Stimulated activated naive CD8-positive, alpha-beta T cell treated with anti-CD3 and anti-CD28 coated beads, Interleukin-15, Interleukin-2, amounts not matched to agents 100 ng/mL and 50 ng/mL, for 24 hours (primary cell): ENCODE data around the gene SCP2.

Experiments
- H3K27ac Mint-ChIP-seq: one replicate; pipeline ENCODE4 v1.8.0; 2021; ENCODE audit warnings: mild to moderate bottlenecking, mixed read lengths
- H3K27me3 Mint-ChIP-seq: one replicate; pipeline ENCODE4 v1.8.0; 2021; ENCODE audit warnings: mixed read lengths
- H3K36me3 Mint-ChIP-seq: one replicate; pipeline ENCODE4 v1.8.0; 2021; ENCODE audit warnings: low read depth, mixed read lengths
- H3K4me1 Mint-ChIP-seq: one replicate; pipeline ENCODE4 v1.8.0; 2021; ENCODE audit warnings: low read depth, mixed read lengths
- H3K4me3 Mint-ChIP-seq: one replicate; pipeline ENCODE4 v1.8.0; 2021; ENCODE audit warnings: mild to moderate bottlenecking, mixed read lengths
- H3K9me3 Mint-ChIP-seq: one replicate; pipeline ENCODE4 v1.8.0; 2021; ENCODE audit warnings: mixed read lengths

SCP2 gene

DNA sequence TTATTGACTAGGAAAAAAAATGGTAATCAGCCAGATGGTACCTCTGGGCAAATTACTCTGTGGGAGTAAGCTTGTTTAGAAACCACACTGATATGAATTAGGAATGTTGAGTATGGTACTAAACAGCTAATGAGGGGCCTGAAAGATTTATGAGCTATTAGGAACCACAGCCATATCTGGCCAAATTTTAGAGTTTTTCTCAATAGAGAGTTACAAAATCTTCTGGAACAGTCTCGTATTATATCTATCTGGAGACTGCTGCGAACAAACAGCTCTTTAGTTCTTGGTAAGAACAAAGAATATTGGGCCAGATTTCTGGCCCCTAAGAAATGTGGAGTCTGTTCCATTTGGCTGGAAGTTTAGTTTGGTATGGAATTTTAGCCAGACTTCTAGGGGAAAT lies 130.1 kb downstream of the SCP2 start:
- no peaks in the 10 kb centered on the region for H3K4me1 Mint-ChIP-seq
- H3K27me3 Mint-ChIP-seq, result peaks cover 22% of the 10 kb centered on the region
- H3K9me3 Mint-ChIP-seq, result no peaks in the 10 kb centered on the region
- no peak overlapping the region for H3K4me3 Mint-ChIP-seq
- H3K27ac Mint-ChIP-seq, result no peak overlapping the region
- peaks cover 16% of the 10 kb centered on the region for H3K36me3 Mint-ChIP-seq

DNA sequence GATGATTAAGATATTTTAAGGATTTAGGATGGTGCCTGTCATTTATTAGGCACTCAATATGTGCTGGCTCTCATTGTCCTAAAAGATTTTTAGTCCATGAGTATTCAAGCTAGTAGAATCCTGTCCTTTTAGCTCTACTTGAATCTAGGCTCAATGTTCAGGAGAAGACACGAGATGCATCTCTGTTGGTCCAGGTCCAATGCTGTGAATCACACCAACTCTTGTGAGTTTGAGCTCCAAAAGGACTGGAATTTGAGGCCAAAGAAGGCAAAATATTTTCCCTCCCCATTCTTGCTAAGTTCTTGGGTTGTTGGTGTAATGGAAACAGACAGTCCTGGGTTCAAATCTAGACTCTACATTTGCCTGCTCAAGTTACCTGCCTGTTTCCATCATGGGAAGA lies 133.5 kb downstream of the SCP2 start:
- Mint-ChIP-seq H3K4me1 (no peaks in the 10 kb centered on the region), H3K36me3 (no peaks in the 10 kb centered on the region), H3K4me3 (no peak overlapping the region), H3K9me3 (no peaks in the 10 kb centered on the region), H3K27ac (no peak overlapping the region), H3K27me3 (peaks cover 45% of the 10 kb centered on the region)

DNA sequence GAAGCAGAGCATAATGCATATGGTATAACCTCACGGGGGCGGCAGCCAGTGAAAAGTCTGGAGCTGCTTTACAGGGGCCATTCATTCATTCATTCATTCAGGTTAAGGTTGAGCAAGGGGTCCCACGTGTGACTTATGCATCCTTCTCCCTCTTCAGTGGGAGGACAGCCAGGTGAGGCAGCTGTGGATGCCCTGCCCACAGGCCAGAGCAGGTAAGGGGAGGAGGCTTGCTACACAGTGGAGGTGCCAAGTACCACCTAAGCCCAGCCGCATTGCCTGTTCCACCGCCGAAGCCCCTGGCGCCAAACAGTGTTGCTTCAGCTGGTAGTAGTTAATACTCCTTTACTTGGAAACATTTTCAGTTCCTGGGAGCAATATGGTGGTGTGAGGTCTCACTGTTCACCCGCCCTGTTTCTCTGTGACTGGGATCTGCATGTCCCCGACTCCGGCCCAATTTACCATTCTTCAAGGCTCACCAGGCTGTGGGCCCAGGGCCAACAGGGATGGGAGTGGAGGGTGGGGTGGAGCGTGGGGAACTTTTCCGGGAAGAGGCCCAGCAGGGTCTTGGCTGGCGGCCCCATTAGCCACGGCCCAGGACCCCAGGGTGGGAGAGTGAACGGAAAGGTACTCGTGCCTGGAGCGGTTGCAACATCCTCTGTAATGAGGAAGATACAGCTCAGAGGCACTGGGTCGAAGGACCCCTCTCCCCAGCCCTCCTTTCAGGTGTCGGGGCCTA lies 134.2 kb downstream of the SCP2 start:
- H3K27me3 Mint-ChIP-seq, result peaks cover 48% of the 10 kb centered on the region
- H3K4me3 Mint-ChIP-seq, result no peak overlapping the region
- no peak overlapping the region for H3K27ac Mint-ChIP-seq
- H3K9me3 Mint-ChIP-seq, result no peaks in the 10 kb centered on the region
- no peaks in the 10 kb centered on the region for H3K36me3 Mint-ChIP-seq
- no peaks in the 10 kb centered on the region for H3K4me1 Mint-ChIP-seq

DNA sequence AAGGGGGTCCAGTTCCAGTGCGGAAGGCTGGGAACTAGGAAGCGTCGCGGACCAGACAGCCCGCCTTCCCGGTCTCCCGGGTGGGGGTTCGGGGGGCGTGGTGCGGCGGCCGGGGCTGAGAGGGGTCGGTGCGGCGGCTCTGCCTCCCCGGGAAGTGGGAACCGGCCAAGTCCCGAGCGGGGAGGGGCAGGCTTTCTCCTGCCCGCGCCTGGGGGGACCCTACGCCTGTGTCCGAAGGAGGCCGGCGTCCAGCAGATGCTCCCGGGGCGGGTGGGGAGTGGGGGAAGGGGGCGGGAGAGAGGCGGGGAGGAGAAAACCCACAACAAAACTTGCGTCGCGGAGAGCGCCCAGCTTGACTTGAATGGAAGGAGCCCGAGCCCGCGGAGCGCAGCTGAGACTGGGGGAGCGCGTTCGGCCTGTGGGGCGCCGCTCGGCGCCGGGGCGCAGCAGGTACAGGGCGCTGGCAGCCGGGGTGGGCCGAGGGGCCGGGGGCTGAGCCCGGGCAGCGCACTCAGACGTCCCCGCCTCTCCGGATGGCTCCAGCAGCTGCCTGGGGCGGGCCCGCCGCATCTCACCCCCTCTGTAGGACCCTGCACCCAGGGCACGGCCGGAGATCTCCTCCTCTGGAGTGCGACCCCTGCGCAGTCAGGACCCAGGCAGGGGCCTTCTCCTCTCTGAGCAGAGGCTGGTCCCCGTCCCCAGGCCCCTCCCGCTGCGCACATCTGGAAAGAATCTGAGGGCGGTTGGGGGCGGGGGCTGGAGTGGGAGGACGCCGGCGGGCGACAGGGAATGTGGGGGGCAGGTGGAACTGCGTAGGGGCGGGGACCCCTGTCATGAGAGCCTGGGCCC lies 135.0 kb downstream of the SCP2 start, which contains the start of gene PODN:
Gene PODN (plus strand): TSS at position 355 of the 849 bp plus-strand sequence. CDS start 7,643 bp downstream, outside the sequence.
- Mint-ChIP-seq H3K4me1 (no peaks in the 10 kb centered on the region), H3K27ac (no peak within 1 kb of the TSS), H3K9me3 (no peaks in the 10 kb centered on the region), H3K27me3 (peaks cover 48% of the 10 kb centered on the region), H3K36me3 (no peaks in the 10 kb centered on the region), H3K4me3 (peak within 1 kb of the TSS; percentile 17)

DNA sequence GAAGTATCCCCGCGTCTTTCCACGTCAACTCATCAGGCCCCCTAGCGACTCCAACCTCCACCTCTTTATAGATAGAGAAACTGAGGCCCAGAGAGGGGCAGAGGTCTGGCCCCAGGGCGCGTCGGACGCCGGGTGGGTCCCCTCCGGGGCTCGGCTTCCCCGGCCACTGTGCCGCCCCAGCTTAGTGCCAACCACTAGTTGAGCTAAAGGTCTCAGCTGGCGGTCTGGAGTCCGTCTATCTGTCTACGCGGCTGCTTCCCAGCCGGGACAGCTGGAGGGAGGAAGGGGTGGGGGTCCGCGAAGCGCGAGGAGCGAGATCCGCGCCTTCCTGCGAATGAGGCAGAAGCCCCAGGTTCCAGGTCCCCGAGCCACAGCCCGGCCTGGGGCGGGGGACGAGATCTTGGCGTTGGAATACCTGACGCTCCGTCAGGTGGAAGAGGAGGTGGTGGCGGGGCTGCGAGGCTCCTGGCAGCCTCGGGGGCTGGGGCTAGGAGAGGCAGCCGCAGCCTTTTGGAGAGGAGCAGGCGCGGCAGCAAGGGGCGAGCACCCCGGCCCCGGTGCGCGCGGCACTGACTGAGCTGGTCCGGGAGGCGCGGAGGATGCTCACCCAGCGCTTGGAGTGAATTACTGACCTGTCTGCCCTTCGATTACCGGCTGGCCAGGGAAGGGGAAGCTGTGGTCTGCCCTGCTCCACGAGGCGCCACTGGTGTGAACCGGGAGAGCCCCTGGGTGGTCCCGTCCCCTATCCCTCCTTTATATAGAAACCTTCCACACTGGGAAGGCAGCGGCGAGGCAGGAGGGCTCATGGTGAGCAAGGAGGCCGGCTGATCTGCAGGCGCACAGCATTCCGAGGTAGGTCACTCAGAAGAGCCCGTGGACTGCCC lies 135.9 kb downstream of the SCP2 start:
- H3K9me3 Mint-ChIP-seq, result no peaks in the 10 kb centered on the region
- H3K4me3 Mint-ChIP-seq, result peak overlapping the region; percentile 17
- no peaks in the 10 kb centered on the region for H3K36me3 Mint-ChIP-seq
- H3K27ac Mint-ChIP-seq, result no peak overlapping the region
- peaks cover 48% of the 10 kb centered on the region for H3K27me3 Mint-ChIP-seq
- H3K4me1 Mint-ChIP-seq, result no peaks in the 10 kb centered on the region

DNA sequence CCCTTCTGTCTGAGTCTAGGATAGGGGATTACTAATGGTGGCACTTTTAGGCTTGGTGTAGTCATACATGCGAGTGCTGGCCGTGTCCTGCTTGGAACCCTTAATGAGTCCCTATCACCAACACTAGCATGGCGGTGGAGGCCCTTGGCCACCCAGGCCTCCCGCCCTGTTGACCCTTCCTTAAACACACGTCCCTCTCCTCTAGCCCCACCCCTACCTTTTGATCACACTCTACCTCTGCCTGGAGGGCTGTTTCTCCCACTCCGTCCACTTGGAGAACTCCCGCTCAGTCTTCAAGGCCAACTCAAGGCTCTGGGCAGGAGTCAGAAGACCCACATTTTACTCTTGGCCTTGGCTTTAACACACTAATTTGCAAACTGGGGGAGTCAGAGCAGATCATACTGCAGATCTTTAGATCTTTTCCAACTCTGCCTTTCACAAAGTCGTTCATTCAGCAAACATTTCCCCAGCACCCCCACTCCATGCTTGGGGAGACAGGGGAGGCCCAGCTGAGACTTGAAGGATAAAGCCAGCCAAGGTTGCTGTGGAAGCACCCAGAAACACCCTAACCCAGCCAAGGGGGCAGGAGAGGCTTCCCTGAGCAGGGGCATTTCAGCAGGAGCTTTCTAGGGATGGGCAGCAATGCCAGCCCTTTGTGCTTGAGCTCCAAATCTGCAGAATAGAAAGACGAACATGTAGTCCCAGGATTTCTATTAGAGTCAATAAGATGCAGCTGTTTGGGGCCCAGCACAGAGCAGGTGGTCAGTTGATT lies 136.9 kb downstream of the SCP2 start:
- Mint-ChIP-seq H3K4me3 (no peak overlapping the region), H3K4me1 (no peaks in the 10 kb centered on the region), H3K9me3 (no peaks in the 10 kb centered on the region), H3K27ac (no peak overlapping the region), H3K36me3 (no peaks in the 10 kb centered on the region), H3K27me3 (peaks cover 48% of the 10 kb centered on the region)

DNA sequence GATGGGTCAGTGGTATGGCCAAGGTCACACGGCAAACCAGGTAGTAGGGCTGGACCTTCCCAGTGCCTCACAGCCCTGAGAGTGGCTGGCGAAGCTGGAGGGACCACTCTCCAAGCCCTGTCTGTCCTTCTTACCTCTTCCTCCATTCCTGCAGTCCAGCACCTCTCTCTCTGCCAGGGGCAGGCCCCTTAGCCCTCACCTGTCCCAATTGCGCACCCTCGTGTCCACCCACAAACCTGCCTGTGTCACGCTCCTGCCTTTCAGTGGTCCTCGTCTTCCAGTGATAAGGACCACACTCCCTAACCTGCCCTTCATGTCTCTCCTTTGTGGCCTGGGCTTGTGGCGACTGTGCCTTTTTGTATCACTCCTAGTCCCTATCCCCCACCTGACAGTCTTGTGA lies 138.3 kb downstream of the SCP2 start:
- Mint-ChIP-seq H3K9me3 (no peaks in the 10 kb centered on the region), H3K4me3 (no peak overlapping the region), H3K27me3 (peaks cover 39% of the 10 kb centered on the region), H3K27ac (no peak overlapping the region), H3K36me3 (no peaks in the 10 kb centered on the region), H3K4me1 (no peaks in the 10 kb centered on the region)

DNA sequence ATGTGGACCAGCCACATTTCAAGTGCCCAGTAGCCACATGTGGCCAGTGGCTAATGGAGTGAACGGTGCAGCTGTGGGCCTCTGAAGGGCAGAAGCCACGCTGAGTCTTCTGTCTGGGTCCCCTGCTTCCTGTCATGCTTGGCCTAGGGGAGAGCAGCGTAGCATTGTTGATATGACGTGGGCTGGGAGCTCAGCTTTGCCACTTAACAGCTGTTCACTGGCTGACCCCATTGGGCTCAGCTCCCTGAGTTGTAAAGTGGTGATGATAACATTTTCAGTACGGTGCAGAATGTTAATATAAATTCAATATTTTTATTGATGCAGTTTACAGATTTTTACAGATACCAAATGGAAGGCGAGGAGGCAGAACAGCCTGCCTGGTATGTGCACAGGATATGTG lies 139.4 kb downstream of the SCP2 start:
- Mint-ChIP-seq H3K27me3 (peaks cover 28% of the 10 kb centered on the region), H3K4me3 (no peak overlapping the region), H3K4me1 (no peaks in the 10 kb centered on the region), H3K27ac (no peak overlapping the region), H3K36me3 (no peaks in the 10 kb centered on the region), H3K9me3 (no peaks in the 10 kb centered on the region)

DNA sequence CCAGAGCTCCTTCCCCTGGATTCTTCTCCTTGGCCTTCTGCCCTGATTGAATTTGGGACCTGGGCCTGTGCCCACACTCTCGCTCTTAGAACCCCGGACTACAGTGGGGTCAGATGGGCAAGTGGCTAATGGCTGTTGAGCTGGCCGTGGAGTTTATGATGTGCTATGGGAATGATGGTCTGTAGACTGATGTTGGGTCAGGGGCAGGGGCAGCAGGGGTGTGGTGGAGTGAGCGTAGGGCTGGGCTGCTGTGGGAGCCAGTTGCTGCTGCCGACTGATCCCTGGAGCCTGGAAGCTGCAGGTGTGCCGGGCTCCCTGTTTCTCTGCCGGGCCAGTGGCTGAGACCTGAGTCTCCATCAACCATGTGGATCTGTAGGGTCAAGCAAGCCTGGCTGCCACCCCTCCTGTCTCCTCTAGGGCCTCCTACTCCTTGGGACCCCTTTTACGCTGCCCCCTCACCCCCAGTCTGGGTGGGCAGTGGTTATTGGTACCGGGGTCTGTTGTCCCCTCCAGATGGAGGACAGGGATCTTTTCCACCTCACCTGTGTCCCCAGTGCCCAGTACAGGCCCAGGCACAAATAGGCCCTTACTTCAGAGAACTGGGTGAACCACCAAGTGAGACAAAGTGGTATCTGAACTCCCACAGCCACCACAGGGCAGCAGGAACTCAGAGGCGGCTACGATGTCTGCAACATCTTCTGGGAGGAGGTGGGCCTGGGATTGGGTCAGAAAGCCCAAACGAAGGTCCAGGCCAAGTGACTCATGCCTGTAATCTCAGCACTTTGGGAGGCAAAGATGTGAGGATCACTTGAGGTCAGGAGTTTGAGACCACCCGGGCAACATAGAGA lies 140.0 kb downstream of the SCP2 start:
- Mint-ChIP-seq H3K4me3 (no peak overlapping the region), H3K36me3 (no peaks in the 10 kb centered on the region), H3K27ac (no peak overlapping the region), H3K27me3 (peaks cover 25% of the 10 kb centered on the region), H3K9me3 (no peaks in the 10 kb centered on the region), H3K4me1 (no peaks in the 10 kb centered on the region)

DNA sequence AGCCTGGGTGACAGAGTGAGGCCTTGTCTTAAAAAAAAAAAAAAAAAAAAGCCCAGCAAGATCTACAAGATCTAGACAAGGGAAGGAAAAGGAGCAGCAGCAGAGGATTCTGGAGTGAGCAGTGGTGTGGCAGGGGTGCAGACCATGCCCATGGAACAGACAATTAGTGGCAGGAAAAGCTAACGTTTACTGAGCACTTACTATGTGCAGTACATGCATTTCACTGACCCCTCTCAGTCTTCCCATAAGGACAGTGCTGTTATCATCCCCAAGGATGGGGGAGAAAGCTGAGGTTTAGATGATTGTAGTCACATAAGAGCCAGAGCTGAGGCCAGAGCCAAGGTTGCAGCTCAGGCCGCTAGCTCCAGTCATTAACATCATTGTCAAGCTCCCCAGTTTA lies 140.8 kb downstream of the SCP2 start:
- no peaks in the 10 kb centered on the region for H3K9me3 Mint-ChIP-seq

DNA sequence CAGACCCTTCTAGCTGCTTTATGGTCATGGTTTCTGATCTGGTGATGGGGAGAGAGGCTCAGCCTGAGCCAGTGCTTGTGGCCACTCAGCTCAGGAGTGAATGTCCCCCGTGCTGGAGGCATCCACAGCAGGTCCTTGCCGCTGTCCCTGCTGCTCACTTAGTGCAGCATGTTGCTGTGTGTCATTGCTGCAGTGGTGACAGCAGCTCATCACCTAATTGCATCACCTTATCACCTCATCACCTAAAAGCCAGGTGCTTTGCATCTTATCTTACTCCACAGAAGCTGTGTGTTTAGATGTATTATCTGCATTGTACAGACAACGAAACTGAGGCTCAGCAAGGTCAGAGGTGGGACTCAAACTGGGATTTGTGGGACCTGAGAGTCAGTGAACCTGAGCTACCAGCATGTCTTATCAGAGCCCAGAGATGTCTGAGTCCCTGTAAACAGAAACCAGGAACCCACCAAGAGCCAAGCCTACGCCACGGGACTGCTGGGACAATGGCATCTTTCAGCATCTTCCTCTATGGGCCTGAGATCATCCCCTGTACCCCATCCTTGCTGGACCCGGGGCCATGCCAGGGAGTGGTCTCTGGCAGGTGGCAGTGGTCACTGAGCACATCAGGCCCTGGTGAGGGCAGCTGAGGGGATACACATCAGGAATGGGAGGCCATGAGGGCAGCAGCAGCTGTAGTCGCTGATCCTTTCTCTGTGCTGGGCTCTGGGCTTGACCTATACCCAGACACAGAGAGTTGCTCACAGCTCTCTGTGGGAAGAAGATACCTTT lies 141.4 kb downstream of the SCP2 start:
- Mint-ChIP-seq H3K27me3 (peaks cover 18% of the 10 kb centered on the region), H3K36me3 (no peaks in the 10 kb centered on the region), H3K4me1 (no peaks in the 10 kb centered on the region), H3K9me3 (no peaks in the 10 kb centered on the region), H3K27ac (no peak overlapping the region), H3K4me3 (no peak overlapping the region)

More for the DNA sequence above, 140.8 kb downstream of the SCP2 start:
- H3K4me1 Mint-ChIP-seq, result no peaks in the 10 kb centered on the region
- peaks cover 24% of the 10 kb centered on the region for H3K27me3 Mint-ChIP-seq
- no peak overlapping the region for H3K4me3 Mint-ChIP-seq
- no peaks in the 10 kb centered on the region for H3K36me3 Mint-ChIP-seq
- no peak overlapping the region for H3K27ac Mint-ChIP-seq

DNA sequence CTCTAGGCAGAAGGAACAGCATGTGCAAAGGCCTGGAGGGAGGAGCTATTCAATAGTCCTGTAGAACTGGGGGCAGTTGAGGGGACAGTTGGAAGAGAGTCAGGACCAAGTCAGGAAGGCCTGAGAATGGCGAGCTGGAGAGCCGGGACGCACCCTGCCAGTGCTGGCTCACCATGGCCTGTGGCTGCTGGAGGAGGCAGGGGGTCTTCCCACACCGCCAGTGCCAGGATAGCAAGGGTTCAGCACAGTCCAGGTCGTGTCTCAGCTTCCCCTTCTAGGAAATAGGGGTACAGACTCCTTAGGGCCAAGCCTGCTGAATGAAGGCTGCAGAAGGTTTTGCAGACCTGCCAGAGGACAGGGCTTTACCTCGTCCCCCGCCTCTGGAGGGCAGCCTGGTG lies 142.2 kb downstream of the SCP2 start:
- Mint-ChIP-seq H3K27me3 (peaks cover 11% of the 10 kb centered on the region), H3K9me3 (no peaks in the 10 kb centered on the region), H3K27ac (no peak overlapping the region), H3K36me3 (no peaks in the 10 kb centered on the region), H3K4me3 (no peak overlapping the region), H3K4me1 (no peaks in the 10 kb centered on the region)
